ENCODE data around the gene GDAP2.

The GDAP2 gene

DNA sequence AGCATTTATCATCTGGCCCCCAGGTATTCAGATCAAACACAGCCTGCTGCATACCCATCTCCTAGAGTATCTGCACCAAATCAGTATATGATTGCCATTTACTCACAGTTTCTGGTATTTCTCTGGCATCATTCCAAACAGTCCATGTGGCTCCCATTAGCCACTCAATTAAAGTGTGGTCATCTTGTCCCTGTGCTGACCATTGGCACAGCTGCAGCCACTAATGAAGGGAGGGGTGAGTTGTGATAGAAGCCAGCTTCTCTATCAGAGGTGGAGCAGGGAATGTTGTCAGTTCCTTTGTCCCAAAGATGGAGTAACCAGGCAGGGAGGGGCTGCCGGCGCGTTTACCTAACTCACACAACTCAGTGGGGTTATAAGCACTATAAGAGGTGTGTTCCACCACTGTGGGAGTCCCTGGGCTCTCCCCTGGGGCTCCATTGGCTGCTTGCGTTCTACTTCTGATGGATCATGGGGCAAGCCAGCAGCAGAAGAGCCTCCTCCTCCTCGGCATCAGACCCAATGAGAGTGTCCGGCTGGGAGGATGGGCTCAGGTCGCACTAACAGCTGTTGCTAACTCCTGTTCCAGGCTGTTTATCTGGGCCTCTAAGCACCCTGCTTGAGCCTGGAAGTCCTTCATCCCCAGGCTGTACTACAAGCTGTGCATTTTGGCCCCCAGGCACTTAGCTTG is 108.6 kb downstream of the GDAP2 start:
- DNase-seq (no peak), ATAC-seq (replicated peaks) (no peak)
- H3K4me3 Mint-ChIP-seq = no peak overlapping the region
- H3K27me3 Mint-ChIP-seq = peaks cover 6 to 12% of the 10 kb centered on the region in 2 donors
- no peaks in the 10 kb centered on the region for H3K36me3 Mint-ChIP-seq
- H3K9me3 Mint-ChIP-seq = peaks cover 3 to 4% of the 10 kb centered on the region in 2 donors
- H3K27ac Mint-ChIP-seq = no peak overlapping the region
- H3K4me1 Mint-ChIP-seq = no peaks in the 10 kb centered on the region

DNA sequence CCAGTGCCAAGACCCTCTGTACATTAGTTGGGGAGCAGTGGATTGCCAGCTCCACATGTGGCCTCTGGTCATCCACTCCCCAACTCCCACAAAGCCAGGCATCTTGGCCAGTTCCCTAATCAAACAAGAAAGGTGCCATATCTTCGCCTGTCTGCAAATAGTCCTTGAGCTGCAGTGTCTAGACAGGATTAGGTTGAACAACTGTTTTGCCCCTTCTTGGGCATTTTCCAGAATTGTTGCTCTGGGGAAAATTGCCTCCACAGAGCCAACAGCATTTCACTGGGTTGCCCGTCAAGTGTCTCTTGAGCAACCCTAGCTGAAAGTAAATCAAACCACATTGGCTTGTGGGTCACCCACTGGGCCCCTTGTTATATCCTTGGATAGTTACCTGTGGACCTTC is 109.3 kb downstream of the GDAP2 start:
- DNase-seq (no peak), ATAC-seq (replicated peaks) (no peak)
- Mint-ChIP-seq H3K4me1 (no peaks in the 10 kb centered on the region), H3K4me3 (no peak overlapping the region), H3K36me3 (no peaks in the 10 kb centered on the region), H3K9me3 (peaks cover 3 to 4% of the 10 kb centered on the region in 2 donors), H3K27me3 (peaks cover 6 to 9% of the 10 kb centered on the region in 2 donors), H3K27ac (no peak overlapping the region)

DNA sequence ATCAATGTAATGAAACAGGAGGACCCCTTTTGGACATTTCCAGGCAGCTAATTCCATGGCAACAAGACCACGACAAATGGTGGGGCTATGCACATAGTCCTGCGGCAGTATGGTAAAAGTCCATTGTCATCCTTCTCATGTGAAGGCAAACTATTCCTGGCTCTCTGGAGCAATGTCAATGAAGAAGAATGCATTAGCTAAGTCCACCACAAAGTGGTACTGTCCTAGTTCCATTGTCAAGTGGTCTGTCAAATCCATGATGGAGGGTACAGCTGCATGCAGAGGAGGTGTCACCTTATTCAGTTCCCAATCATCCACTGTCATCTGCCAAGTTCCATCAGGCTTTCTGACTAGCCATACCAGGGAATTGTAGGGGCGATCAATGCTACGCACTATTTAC is 110.1 kb downstream of the GDAP2 start:
- H3K9me3 Mint-ChIP-seq = peaks cover 3 to 4% of the 10 kb centered on the region in 2 donors
- H3K4me1 Mint-ChIP-seq = no peaks in the 10 kb centered on the region
- ATAC-seq (replicated peaks) = no peak

DNA sequence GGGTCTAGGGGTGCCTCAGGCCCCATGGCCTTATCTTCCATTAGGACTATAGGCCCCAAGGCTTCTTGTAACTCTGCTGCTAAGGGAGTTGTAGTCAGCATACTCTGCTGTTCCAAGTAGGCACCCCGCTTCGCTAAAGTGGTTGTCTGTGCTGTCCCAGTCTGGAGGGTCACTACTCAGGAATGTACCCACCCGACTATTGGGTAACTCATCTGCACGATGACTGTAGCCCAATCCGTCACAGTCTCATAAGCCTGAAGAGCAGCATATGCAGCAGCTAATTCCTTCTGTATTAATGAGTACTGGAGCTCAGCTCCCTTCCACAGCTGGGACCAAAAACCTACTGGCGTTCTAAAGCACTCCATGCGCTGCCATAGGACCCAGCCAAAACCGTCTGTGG is 111.0 kb downstream of the GDAP2 start:
- H3K27ac Mint-ChIP-seq = no peak overlapping the region
- no peaks in the 10 kb centered on the region for H3K36me3 Mint-ChIP-seq
- H3K9me3 Mint-ChIP-seq = peaks cover 3 to 4% of the 10 kb centered on the region in 2 donors
- ATAC-seq (replicated peaks) = no peak
- no peak overlapping the region for H3K4me3 Mint-ChIP-seq
- H3K4me1 Mint-ChIP-seq = no peaks in the 10 kb centered on the region
- H3K27me3 Mint-ChIP-seq = peaks cover 0 to 6% of the 10 kb centered on the region in 2 donors
- no peak for DNase-seq

More for the DNA sequence above, 110.1 kb downstream of the GDAP2 start:
- Mint-ChIP-seq H3K4me3 (no peak overlapping the region), H3K27ac (no peak overlapping the region), H3K36me3 (no peaks in the 10 kb centered on the region), H3K27me3 (peaks cover 4 to 6% of the 10 kb centered on the region in 2 donors)
- DNase-seq = no peak

DNA sequence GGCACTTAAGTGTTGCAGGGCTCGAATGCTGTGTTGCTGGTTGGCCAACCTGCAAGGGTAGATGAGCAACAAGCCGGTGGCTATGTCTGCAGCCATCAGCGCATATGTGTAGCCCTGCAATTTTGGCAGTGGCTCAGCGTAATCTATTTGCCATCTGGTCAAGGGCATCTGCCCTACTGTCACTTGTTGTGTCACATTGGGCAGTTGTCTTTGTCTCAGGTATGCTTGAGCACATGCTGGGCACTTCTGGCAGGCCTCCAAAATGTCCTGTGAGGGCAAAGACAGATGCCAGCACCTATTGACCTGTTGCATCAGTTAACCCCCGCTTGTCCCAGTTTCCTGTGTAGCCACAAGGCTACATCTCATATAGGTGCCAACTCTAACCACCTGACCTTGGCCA is 111.8 kb downstream of the GDAP2 start:
- H3K4me1 Mint-ChIP-seq = no peaks in the 10 kb centered on the region
- no peak overlapping the region for H3K4me3 Mint-ChIP-seq
- H3K9me3 Mint-ChIP-seq = peaks cover 3 to 4% of the 10 kb centered on the region in 2 donors
- ATAC-seq (replicated peaks) (no peak), DNase-seq (no peak)
- peaks cover 0 to 3% of the 10 kb centered on the region in 2 donors for H3K27me3 Mint-ChIP-seq
- no peak overlapping the region for H3K27ac Mint-ChIP-seq
- H3K36me3 Mint-ChIP-seq = no peaks in the 10 kb centered on the region

DNA sequence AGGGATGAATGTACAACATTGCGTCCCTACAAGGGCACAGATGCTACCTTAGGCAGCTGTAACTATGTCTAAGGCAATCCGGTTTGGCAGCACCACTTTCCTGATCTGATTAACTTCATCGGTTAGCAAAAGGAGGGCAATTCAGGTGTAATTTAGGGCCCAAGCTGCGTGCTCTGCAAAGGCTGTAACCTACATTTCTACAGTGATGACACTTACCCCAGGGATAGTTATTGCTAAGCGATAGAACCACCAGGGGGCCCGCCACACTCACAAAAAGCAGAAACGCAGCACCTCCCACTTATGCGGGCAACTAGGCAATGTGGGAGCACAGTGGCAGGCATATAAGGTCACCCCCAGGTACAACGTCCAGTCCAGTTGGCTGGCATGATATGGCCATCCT is 113.5 kb downstream of the GDAP2 start:
- DNase-seq (no peak), ATAC-seq (replicated peaks) (no peak)
- Mint-ChIP-seq H3K36me3 (no peaks in the 10 kb centered on the region), H3K4me3 (no peak overlapping the region), H3K27ac (no peak overlapping the region), H3K27me3 (peaks cover 0 to 7% of the 10 kb centered on the region in 2 donors), H3K9me3 (no peaks in the 10 kb centered on the region), H3K4me1 (no peaks in the 10 kb centered on the region)

DNA sequence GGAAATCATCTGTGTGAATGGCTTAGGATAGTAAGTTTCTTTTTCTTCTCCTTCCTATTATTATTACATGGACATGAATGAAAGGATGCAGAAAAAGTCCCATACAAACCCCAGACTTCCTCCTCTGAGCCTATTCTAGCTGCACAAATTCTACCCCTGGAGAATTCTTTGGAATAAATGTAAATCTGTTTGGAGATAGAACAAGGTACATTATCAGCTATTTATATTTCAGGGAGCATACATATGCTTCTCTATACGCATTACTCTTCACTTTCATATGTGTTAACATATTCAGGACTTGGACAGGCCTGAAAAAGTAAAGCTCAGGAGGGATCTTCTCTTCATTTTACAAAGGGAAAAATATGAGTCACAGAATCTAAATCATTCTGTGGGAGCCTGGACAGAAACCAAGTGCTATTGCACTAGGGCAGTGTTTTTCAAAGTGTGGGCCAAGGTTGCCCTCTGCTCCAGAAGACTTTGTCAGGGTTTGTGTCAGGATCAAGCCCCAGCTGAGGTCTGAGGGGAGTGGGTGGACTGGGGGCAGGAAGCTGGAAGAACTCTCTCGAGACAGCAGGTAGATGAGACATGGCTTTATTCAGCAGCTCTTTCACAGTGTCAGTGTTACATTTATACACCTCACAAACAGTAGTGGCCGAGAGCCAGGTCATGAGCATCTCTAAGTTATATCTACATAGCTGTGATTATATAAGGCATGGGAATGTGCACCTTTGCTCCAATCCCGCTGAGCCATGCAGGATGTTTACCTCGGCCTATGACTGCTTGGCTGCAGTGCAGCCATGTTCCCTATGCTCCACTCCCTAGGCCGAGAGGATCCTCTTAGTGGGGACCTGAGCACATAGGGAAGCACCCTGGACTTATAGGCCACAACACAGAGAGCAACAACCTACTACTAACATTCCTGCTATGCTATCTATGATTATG is 114.3 kb downstream of the GDAP2 start:
- no peak for ATAC-seq (replicated peaks)
- no peak overlapping the region for H3K27ac Mint-ChIP-seq
- H3K27me3 Mint-ChIP-seq = peaks cover 0 to 7% of the 10 kb centered on the region in 2 donors
- no peaks in the 10 kb centered on the region for H3K36me3 Mint-ChIP-seq
- no peaks in the 10 kb centered on the region for H3K4me1 Mint-ChIP-seq
- H3K4me3 Mint-ChIP-seq = no peak overlapping the region
- no peak for DNase-seq
- H3K9me3 Mint-ChIP-seq = no peaks in the 10 kb centered on the region
